ENCODE results near the gene ITGA11. TPM values are rescaled to one million over a fixed set of nuclear protein-coding genes. Genes with fewer than 3 reads are reported as not detected.

The ITGA11 gene
- total and polyA plus RNA-seq, 2 donors from 2014 or later, result 3.4 to 11.1 TPM

DNA sequence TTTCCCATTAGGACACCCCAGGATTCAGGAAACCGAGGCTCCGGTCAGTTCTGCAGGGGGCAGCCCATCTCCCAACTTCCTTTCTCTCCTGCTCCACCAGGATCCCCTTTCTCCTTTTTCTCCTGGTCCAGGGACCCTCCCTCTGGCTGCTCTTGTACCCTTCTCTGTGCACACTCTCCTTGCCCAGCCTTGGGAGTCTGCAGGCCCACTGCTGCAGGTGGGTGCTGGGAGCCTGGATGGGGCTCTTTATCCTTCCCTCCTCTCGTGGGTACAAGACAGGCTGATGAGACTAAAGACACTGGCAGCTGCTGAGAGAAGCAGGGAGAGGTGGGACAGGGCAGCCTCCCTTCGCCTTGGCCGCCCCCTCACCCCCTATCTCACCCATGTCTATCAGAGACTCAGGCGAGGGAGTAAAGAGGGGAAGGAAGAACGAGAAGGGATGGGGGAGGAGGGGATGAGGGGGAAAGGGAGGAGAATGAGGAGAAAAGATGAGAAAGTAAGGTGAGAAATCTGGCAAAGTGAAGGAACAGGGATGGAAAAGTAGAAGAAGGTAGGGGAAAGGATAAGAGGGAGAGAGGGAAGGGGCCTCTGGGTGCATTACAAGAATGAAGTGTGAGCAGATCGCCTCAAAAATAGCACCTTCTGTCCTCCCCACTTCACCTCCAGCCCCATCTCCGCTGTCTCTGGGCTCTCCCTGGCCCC lies 45.2 kb downstream of the ITGA11 start:
- intact Hi-C loops (cut with DNase I), result no loop called here
- no peaks in the 10 kb centered on the region for H3K27me3 ChIP-seq (ENCODE audit: control insufficient read depth, insufficient read depth, low read length)
- no peak overlapping the region for H3K4me3 ChIP-seq (ENCODE audit: low read length in 3 of 3)
- no peak overlapping the region for H3K27ac ChIP-seq (ENCODE audit: low read depth in 2 of 2, low read length in 2 of 2)
- FAIRE-seq (no peak), DNase-seq (no peak)
- no peak overlapping the region for H3K9ac ChIP-seq (ENCODE audit: low read length in 3 of 3)
- no peaks in the 10 kb centered on the region for H3K36me3 ChIP-seq (ENCODE audit: control insufficient read depth in 2 of 3, insufficient read depth in 3 of 3, low read length in 3 of 3)
- H3K9me3 ChIP-seq (ENCODE audit: control insufficient read depth in 2 of 3, insufficient read depth in 1 of 3, low read length in 3 of 3), result no peaks in the 10 kb centered on the region
- TF ChIP-seq, protein P1, sequence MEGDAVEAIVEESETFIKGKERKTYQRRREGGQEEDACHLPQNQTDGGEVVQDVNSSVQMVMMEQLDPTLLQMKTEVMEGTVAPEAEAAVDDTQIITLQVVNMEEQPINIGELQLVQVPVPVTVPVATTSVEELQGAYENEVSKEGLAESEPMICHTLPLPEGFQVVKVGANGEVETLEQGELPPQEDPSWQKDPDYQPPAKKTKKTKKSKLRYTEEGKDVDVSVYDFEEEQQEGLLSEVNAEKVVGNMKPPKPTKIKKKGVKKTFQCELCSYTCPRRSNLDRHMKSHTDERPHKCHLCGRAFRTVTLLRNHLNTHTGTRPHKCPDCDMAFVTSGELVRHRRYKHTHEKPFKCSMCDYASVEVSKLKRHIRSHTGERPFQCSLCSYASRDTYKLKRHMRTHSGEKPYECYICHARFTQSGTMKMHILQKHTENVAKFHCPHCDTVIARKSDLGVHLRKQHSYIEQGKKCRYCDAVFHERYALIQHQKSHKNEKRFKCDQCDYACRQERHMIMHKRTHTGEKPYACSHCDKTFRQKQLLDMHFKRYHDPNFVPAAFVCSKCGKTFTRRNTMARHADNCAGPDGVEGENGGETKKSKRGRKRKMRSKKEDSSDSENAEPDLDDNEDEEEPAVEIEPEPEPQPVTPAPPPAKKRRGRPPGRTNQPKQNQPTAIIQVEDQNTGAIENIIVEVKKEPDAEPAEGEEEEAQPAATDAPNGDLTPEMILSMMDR (IDR thresholded peaks at IDR 0.05; ENCODE audit: borderline replicate concordance, extremely low read depth, insufficient read depth), result no peak
- H3K4me1 ChIP-seq (ENCODE audit: control insufficient read depth in 2 of 3, insufficient read depth in 2 of 3, low read depth in 1 of 3, low read length in 3 of 3), result peaks cover 0 to 3% (median 0%) of the 10 kb centered on the region in 3 donors

DNA sequence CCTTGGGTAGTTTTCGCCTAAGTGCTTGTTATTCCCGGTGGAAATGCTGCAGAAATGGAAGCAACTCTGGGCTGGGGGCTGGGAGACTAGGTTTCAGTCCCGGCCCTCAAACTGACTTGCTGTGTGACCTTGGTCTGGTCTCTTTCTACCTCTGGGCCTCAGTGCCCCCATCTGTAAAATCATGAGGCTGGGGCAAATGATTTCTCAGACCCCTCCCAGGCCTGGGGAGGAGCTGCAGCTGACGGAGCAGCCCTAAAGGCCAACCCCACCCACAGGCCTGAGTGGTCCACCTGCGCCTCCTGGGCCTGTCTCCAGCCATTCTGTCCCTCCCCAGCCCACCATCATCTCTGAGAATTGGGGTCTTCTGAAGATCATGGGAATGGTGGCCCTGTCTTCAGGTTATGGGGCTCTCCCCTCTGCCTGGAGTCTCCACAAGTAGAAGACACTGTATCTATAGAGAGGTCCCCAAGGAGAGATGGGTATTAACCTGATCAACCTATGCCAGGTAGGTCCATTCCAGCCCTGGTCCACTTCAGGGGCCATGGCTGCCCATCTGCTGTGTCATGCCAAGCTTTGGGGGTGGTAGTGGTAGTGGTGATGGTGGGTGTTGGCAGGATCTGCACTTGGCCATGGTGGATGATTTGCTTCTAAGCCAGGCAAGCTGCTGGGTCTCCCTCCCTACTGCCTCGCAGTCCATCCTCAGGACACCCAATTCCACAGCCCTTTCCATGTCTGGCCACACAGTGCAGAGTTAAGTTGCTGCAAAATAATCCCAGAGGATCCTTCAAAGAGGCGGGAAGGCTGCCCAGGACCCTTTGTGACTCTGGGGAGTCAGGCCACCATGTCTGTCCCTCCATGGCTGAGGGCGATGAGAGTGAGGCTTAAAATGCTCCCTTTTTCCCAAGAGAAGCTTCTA lies 46.0 kb downstream of the ITGA11 start:
- no peaks in the 10 kb centered on the region for H3K36me3 ChIP-seq (ENCODE audit: control insufficient read depth in 2 of 3, insufficient read depth in 3 of 3, low read length in 3 of 3)
- peaks cover 0 to 3% (median 0%) of the 10 kb centered on the region in 3 donors for H3K4me1 ChIP-seq (ENCODE audit: control insufficient read depth in 2 of 3, insufficient read depth in 2 of 3, low read depth in 1 of 3, low read length in 3 of 3)
- H3K9ac ChIP-seq (ENCODE audit: low read length in 3 of 3), result no peak overlapping the region
- no peaks in the 10 kb centered on the region for H3K27me3 ChIP-seq (ENCODE audit: control insufficient read depth, insufficient read depth, low read length)
- peak in 2 of 5 donors; percentile 6 to 22 for DNase-seq
- TF ChIP-seq, protein P1 (IDR thresholded peaks at IDR 0.05; ENCODE audit: borderline replicate concordance, extremely low read depth, insufficient read depth), result no peak
- no peak overlapping the region for H3K27ac ChIP-seq (ENCODE audit: low read depth in 2 of 2, low read length in 2 of 2)
- no peaks in the 10 kb centered on the region for H3K9me3 ChIP-seq (ENCODE audit: control insufficient read depth in 2 of 3, insufficient read depth in 1 of 3, low read length in 3 of 3)
- intact Hi-C loops (cut with DNase I), result no loop called here
- no peak overlapping the region for H3K4me3 ChIP-seq (ENCODE audit: low read length in 3 of 3)
- no peak for FAIRE-seq

DNA sequence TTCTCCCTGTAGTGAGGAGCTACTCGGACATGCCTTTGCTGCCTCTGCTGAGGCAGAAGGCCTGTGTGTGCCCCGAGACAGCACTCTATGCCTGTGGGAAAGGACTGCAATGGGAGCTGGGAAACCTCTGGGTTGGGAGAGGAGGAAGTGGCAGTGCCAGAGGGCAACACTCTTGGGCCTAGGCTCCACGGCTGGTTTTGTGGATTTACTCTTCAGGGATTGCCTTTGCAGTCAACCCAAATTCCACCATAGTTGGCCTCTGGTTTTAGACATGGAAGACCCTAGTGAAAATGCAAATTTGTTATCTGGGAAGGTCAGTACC lies 46.8 kb downstream of the ITGA11 start:
- H3K4me1 ChIP-seq (ENCODE audit: control insufficient read depth in 2 of 3, insufficient read depth in 2 of 3, low read depth in 1 of 3, low read length in 3 of 3), result no peaks in the 10 kb centered on the region
- H3K27ac ChIP-seq (ENCODE audit: low read depth in 2 of 2, low read length in 2 of 2), result no peak overlapping the region
- DNase-seq (peak in 2 of 5 donors; percentile 1 to 13), FAIRE-seq (no peak)
- H3K27me3 ChIP-seq (ENCODE audit: control insufficient read depth, insufficient read depth, low read length), result no peaks in the 10 kb centered on the region
- H3K36me3 ChIP-seq (ENCODE audit: control insufficient read depth in 2 of 3, insufficient read depth in 3 of 3, low read length in 3 of 3), result no peaks in the 10 kb centered on the region
- TF ChIP-seq, protein P1 (IDR thresholded peaks at IDR 0.05; ENCODE audit: borderline replicate concordance, extremely low read depth, insufficient read depth), result no peak
- no peak overlapping the region for H3K4me3 ChIP-seq (ENCODE audit: low read length in 3 of 3)
- intact Hi-C loops (cut with DNase I), result no loop called here
- H3K9ac ChIP-seq (ENCODE audit: low read length in 3 of 3), result no peak overlapping the region
- no peaks in the 10 kb centered on the region for H3K9me3 ChIP-seq (ENCODE audit: control insufficient read depth in 2 of 3, insufficient read depth in 1 of 3, low read length in 3 of 3)

Measured in kidney (tissue), 14 donors.